Type B pancreatic cell (in vitro differentiated cells): ENCODE data around the gene TM9SF3. TPM values are rescaled to one million over a fixed set of nuclear protein-coding genes. Genes with fewer than 3 reads are reported as not detected.

ENCODE experiments used
- DNase-seq: peaks from one replicate; pipeline ENCODE4 v3.0.0; 2021; ENCODE audit warnings: mixed read lengths; ENCODE audit not compliant: unreplicated experiment; ENCODE audit errors: extremely low spot score
- H3K27ac Mint-ChIP-seq: 2 replicates; pipeline ENCODE4 v1.8.0; 2021; ENCODE audit warnings: mild to moderate bottlenecking, mixed read lengths
- H3K27me3 Mint-ChIP-seq: 2 replicates; pipeline ENCODE4 v1.8.0; 2021; ENCODE audit warnings: mixed read lengths
- H3K36me3 Mint-ChIP-seq: 2 replicates; pipeline ENCODE4 v1.8.0; 2021; ENCODE audit warnings: mixed read lengths
- H3K4me1 Mint-ChIP-seq: one replicate; pipeline ENCODE4 v1.8.0; 2021; ENCODE audit warnings: mixed read lengths; ENCODE audit not compliant: unreplicated experiment
- H3K4me3 Mint-ChIP-seq: 2 replicates; pipeline ENCODE4 v1.8.0; 2021; ENCODE audit warnings: mild to moderate bottlenecking, mixed read lengths
- H3K9me3 Mint-ChIP-seq: 2 replicates; pipeline ENCODE4 v1.8.0; 2021; ENCODE audit warnings: mixed read lengths
- CTCF ChIP-seq: fragments of 200-600 bp; sonication (generic); conservative IDR thresholded peaks from 2 replicates; pipeline ENCODE4 v1.5.0; 2021; ENCODE audit warnings: antibody characterized with exemption, mild to moderate bottlenecking
- total RNA-seq: library from RNA; stranded (reverse); gene quantifications from 2 replicates; pipeline ENCODE4 v1.2.1, GENCODE V29; 2021; ENCODE audit warnings: low replicate concordance

Gene TM9SF3
- total RNA-seq, 1 donor from 2014 or later, result 152 TPM

DNA sequence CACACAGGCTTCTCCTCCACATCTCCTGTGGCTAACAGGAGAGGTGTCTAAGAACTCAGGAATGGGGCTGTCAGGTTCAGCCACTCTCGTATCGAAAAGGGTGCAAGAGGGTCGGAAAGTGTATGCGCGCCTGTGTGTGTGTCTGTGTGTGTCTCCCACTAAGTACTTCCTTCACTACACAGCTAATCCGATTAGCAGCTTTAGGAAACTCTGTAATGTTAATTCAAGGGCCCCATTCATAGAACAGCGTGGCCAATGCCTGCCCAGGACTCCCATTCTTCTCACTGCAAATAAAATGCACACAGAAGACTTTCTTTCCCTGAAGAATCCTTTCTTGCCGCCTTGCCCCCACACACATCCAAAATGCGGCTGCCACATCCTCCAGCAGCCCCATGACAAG, 112.9 kb downstream of the TM9SF3 start:
- no peaks in the 10 kb centered on the region for H3K9me3 Mint-ChIP-seq
- H3K27me3 Mint-ChIP-seq, result peaks cover 53% of the 10 kb centered on the region
- no peaks in the 10 kb centered on the region for H3K4me1 Mint-ChIP-seq
- no peak overlapping the region for H3K4me3 Mint-ChIP-seq
- H3K27ac Mint-ChIP-seq, result no peak overlapping the region
- H3K36me3 Mint-ChIP-seq, result no peaks in the 10 kb centered on the region
- DNase-seq, result no peak
- no peak for TF ChIP-seq CTCF

- TF ChIP-seq CTCF, result peak; percentile 73
- no peaks in the 10 kb centered on the region for H3K4me1 Mint-ChIP-seq
- peaks cover 66% of the 10 kb centered on the region for H3K27me3 Mint-ChIP-seq
- H3K36me3 Mint-ChIP-seq, result no peaks in the 10 kb centered on the region
- no peak overlapping the region for H3K4me3 Mint-ChIP-seq
- no peak for DNase-seq
- no peaks in the 10 kb centered on the region for H3K9me3 Mint-ChIP-seq
- H3K27ac Mint-ChIP-seq, result no peak overlapping the region
Observed at GRCh38 chr10:96470116-96470743, 116.6 kb downstream of the TM9SF3 start.

DNA sequence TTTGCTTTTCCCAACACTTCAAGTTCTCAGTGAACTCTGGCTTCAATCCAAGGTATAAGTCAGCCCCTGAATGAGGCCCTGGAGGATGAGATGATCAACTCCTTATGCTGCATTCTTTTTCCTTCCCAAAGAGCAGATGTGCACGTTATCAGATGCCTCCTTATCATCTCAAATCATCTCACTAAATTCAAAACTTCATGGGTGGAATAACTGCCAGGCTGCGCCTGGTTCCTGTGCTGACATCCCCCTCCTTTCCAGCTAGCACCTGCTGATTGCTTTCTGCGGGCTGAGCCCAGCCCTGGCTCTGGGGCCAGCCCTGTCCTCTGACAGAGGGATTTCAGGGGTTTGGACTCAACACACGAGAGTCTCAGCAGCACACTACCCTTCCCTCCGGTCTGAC, 118.0 kb downstream of the TM9SF3 start:
- TF ChIP-seq CTCF, result no peak
- no peak overlapping the region for H3K4me3 Mint-ChIP-seq
- H3K9me3 Mint-ChIP-seq, result no peaks in the 10 kb centered on the region
- no peak for DNase-seq
- H3K4me1 Mint-ChIP-seq, result no peaks in the 10 kb centered on the region
- no peaks in the 10 kb centered on the region for H3K36me3 Mint-ChIP-seq
- no peak overlapping the region for H3K27ac Mint-ChIP-seq
- H3K27me3 Mint-ChIP-seq, result peaks cover 61% of the 10 kb centered on the region

Other genes starting within 250 kb of the TM9SF3 start
- not detected in 2 replicates for gene OPALIN, start 228.0 kb downstream of the TM9SF3 start, total RNA-seq
- gene TLL2, start 73.1 kb downstream of the TM9SF3 start, total RNA-seq, result 0.55 and 0.85 TPM in 2 replicates
- 3.5 and 3.7 TPM in 2 replicates for gene PIK3AP1, start 133.5 kb upstream of the TM9SF3 start, total RNA-seq
- 53.6 and 55.1 TPM in 2 replicates for gene LCOR, start 245.3 kb upstream of the TM9SF3 start, total RNA-seq